ENCODE measurements around the gene TFEC. TPM values are rescaled to one million over a fixed set of nuclear protein-coding genes. Genes with fewer than 3 reads are reported as not detected.
A peak's percentile ranks its signal among the peaks of the same experiment; 100 is the strongest.
"Not testable (repeated sequence)": the region's sequence is repeated elsewhere in the genome, so short reads cannot be mapped to it uniquely, and the experiment has no call there.

The TFEC gene
- total and polyA plus RNA-seq, 4 donors: 1.0 to 12.4 (median 6.1) TPM

DNA sequence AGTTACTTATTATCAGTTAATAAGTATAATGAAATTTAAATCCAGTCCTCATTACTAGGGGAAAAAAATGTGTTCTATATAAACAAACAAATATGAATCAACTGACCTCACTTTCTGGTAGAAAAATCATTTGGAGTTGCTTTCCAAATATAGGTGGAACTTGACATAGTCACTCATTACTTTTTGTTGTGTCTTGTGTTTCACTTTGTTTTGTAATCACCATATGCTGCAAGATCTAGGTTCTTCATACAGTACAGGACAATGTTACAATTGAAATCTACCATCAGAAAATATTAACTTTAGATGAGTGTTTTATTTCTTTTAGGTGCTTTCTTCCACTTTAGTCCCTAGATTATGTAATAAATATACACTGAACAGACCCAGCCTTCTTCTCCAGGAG is 16.9 kb downstream of the TFEC start:
- Histone ChIP-seq H3K36me3 (ENCODE audit: control insufficient read depth in 1 of 2, insufficient read depth in 2 of 2, low read length in 1 of 2) (no peaks in the 10 kb centered on the region), H3K27ac (ENCODE audit: low read depth in 1 of 2, low read length in 2 of 2) (no peak overlapping the region), H3K27me3 (ENCODE audit: control insufficient read depth in 1 of 2, insufficient read depth in 2 of 2, low read length in 1 of 2) (no peaks in the 10 kb centered on the region), H3K9me3 (ENCODE audit: control insufficient read depth, low read length) (no peaks in the 10 kb centered on the region), H3K4me3 (ENCODE audit: low read length in 2 of 2) (no peak overlapping the region), H3K4me1 (ENCODE audit: control insufficient read depth in 1 of 2, insufficient read depth in 2 of 2, low read length in 2 of 2) (peaks cover 0 to 2% of the 10 kb centered on the region in 2 donors)
- intact Hi-C loops (cut with DNase I): no loop called here
- no peak for ATAC-seq (ENCODE audit: low FRiP score)
- DNase-seq: no peak

DNA sequence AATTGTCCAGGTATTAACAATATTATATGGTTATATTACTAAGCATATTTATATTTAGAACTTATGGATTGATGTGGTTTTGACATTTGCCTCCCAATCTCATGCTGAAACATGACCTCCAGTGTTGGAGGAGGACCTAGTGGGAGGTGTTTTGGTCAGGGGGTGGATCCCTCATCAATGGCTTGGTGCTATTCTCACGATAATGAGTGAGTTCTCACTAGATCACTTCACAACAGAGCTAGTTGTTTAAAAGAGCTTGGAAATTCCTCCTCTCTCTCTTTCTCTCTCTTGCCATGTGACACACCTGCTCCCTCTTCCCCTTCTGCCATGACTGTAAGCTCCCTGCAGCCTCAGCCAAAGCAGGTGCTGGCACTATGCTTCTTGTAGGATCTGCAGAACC is 19.0 kb downstream of the TFEC start:
- no peaks in the 10 kb centered on the region for H3K9me3 ChIP-seq (ENCODE audit: control insufficient read depth, low read length)
- no peak overlapping the region for H3K27ac ChIP-seq (ENCODE audit: low read depth in 1 of 2, low read length in 2 of 2)
- no peaks in the 10 kb centered on the region for H3K36me3 ChIP-seq (ENCODE audit: control insufficient read depth in 1 of 2, insufficient read depth in 2 of 2, low read length in 1 of 2)
- WGBS, 2 donors: 0% methylated on average over 1 of the region's 1 CpG
- DNase-seq: no peak
- peaks cover 0 to 2% of the 10 kb centered on the region in 2 donors for H3K4me1 ChIP-seq (ENCODE audit: control insufficient read depth in 1 of 2, insufficient read depth in 2 of 2, low read length in 2 of 2)
- intact Hi-C loops (cut with DNase I): no loop called here
- H3K4me3 ChIP-seq (ENCODE audit: low read length in 2 of 2): no peak overlapping the region
- H3K27me3 ChIP-seq (ENCODE audit: control insufficient read depth in 1 of 2, insufficient read depth in 2 of 2, low read length in 1 of 2): no peaks in the 10 kb centered on the region
- no peak for ATAC-seq (ENCODE audit: low FRiP score)

DNA sequence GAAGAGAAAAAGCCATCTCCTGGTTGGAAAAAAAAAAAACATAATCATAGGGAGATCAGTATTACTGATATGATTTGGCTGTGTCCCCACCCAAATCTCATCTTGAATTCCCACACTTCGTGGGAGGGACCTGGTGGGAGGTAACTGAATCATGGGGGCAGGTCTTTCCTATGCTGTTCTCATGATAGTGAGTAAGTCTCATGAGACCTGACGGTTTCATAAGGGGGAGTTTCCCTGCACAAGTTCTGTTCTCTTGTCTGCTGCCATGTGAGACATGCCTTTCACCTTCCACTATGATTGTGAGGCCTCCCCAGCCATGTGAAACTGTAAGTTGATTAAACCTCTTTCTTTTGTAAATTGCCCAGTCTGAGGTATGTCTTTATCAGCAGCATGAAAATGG is 25.8 kb downstream of the TFEC start:
- H3K36me3 ChIP-seq (ENCODE audit: control insufficient read depth in 1 of 2, insufficient read depth in 2 of 2, low read length in 1 of 2); DNase-seq; H3K9me3 ChIP-seq (ENCODE audit: control insufficient read depth, low read length); H3K27me3 ChIP-seq (ENCODE audit: control insufficient read depth in 1 of 2, insufficient read depth in 2 of 2, low read length in 1 of 2); intact Hi-C loops (cut with DNase I); H3K27ac ChIP-seq (ENCODE audit: low read depth in 1 of 2, low read length in 2 of 2); H3K4me3 ChIP-seq (ENCODE audit: low read length in 2 of 2); ATAC-seq (ENCODE audit: low FRiP score); H3K4me1 ChIP-seq (ENCODE audit: control insufficient read depth in 1 of 2, insufficient read depth in 2 of 2, low read length in 2 of 2): not testable (repeated sequence)
- WGBS, 2 donors: 60 to 69% methylated on average over 2 of the region's 2 CpGs

DNA sequence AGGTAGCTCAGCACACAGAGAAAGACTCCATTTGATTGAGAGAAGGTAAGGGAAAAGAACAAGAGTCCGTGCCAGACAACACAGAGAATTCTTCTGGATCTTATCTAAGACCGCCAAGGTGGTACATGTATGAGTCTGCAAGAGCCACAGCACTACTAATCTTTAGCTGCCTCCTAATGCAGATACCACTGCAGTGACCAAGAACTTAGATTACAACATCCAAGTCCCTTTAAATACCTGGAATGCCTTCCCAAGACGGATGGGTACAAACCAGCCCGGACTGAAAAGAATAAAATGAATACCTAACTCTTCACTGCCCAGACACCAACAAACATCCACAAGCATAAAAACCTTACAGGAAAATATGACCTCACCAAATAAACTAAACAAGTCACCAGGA is 33.3 kb downstream of the TFEC start:
- H3K27me3 ChIP-seq (ENCODE audit: control insufficient read depth in 1 of 2, insufficient read depth in 2 of 2, low read length in 1 of 2): no peaks in the 10 kb centered on the region
- no peaks in the 10 kb centered on the region for H3K4me1 ChIP-seq (ENCODE audit: control insufficient read depth in 1 of 2, insufficient read depth in 2 of 2, low read length in 2 of 2)
- H3K27ac ChIP-seq (ENCODE audit: low read depth in 1 of 2, low read length in 2 of 2): no peak overlapping the region
- no peak overlapping the region for H3K4me3 ChIP-seq (ENCODE audit: low read length in 2 of 2)
- H3K36me3 ChIP-seq (ENCODE audit: control insufficient read depth in 1 of 2, insufficient read depth in 2 of 2, low read length in 1 of 2): no peaks in the 10 kb centered on the region
- 63 to 70% methylated on average over 4 of the region's 4 CpGs for WGBS, 2 donors
- DNase-seq (no peak), ATAC-seq (ENCODE audit: low FRiP score) (no peak)
- intact Hi-C loops (cut with DNase I): no loop called here
- H3K9me3 ChIP-seq (ENCODE audit: control insufficient read depth, low read length): peaks cover 2% of the 10 kb centered on the region

DNA sequence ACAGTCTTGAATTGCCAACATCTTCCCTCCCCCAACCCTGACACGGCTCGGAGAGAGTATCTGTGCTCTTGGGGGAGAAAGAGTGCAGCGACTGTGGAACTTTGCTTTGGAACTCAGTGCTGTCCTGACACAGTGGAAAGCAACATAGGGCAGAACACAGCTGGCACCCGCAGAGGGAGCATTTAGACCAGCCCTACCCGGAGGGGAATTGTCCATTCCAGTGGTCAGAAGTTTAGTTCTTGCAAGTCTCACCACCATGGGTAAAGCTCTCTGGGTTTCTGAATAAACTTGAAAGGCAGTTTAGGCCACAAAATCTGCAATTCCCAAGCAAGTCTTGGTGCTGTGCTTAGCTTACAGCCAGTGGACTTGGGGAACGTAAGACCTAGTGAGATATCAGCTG is 34.9 kb downstream of the TFEC start:
- peaks cover 2% of the 10 kb centered on the region for H3K9me3 ChIP-seq (ENCODE audit: control insufficient read depth, low read length)
- H3K4me1 ChIP-seq (ENCODE audit: control insufficient read depth in 1 of 2, insufficient read depth in 2 of 2, low read length in 2 of 2): no peaks in the 10 kb centered on the region
- 90 to 91% methylated on average over 6 of the region's 6 CpGs for WGBS, 2 donors
- intact Hi-C loops (cut with DNase I): no loop called here
- no peak for DNase-seq
- no peak overlapping the region for H3K4me3 ChIP-seq (ENCODE audit: low read length in 2 of 2)
- H3K27me3 ChIP-seq (ENCODE audit: control insufficient read depth in 1 of 2, insufficient read depth in 2 of 2, low read length in 1 of 2): no peaks in the 10 kb centered on the region
- no peaks in the 10 kb centered on the region for H3K36me3 ChIP-seq (ENCODE audit: control insufficient read depth in 1 of 2, insufficient read depth in 2 of 2, low read length in 1 of 2)
- H3K27ac ChIP-seq (ENCODE audit: low read depth in 1 of 2, low read length in 2 of 2): no peak overlapping the region
- ATAC-seq (ENCODE audit: low FRiP score): peak; percentile 22

DNA sequence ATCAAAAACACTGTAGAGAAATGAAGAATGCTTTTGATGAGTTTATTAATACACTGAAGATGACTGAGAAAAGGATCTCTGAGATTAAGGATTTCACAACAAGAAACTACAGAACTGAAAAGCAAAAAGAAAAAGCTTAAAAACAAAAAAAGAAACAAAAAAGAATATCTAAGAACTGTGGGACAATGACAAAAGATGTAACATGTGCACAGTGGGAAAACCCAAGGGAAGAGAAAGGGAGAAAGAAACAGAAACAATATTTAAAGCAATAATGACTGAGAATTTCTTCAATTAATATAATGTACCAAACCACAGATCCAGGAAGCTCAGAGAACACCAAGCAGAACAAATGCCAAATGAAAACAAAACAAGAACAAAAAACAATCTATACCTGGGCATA is 42.2 kb downstream of the TFEC start:
- H3K27ac ChIP-seq (ENCODE audit: low read depth in 1 of 2, low read length in 2 of 2): no peak overlapping the region
- H3K9me3 ChIP-seq (ENCODE audit: control insufficient read depth, low read length): no peaks in the 10 kb centered on the region
- H3K36me3 ChIP-seq (ENCODE audit: control insufficient read depth in 1 of 2, insufficient read depth in 2 of 2, low read length in 1 of 2): no peaks in the 10 kb centered on the region
- intact Hi-C loops (cut with DNase I): no loop called here
- H3K27me3 ChIP-seq (ENCODE audit: control insufficient read depth in 1 of 2, insufficient read depth in 2 of 2, low read length in 1 of 2): no peaks in the 10 kb centered on the region
- ATAC-seq (ENCODE audit: low FRiP score): no peak
- DNase-seq: no peak
- no peaks in the 10 kb centered on the region for H3K4me1 ChIP-seq (ENCODE audit: control insufficient read depth in 1 of 2, insufficient read depth in 2 of 2, low read length in 2 of 2)
- H3K4me3 ChIP-seq (ENCODE audit: low read length in 2 of 2): no peak overlapping the region

DNA sequence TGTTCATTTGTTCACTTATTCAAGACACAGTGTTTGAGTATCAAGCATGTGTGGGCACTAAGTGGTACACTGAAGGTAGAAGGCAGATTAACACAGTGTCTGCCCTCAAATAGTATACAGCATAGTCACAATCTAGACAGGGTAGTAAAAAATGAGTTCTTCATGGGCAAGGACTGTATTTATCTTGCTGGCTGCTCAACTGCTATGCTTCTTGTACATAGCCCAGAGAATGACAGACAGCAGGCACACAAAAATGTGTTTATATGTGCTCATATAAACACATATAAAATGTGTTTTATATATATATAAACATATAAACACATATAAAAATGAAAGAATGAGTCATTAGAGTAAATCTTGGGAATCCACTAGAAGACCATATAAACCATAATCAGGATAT is 43.1 kb downstream of the TFEC start:
- no peaks in the 10 kb centered on the region for H3K36me3 ChIP-seq (ENCODE audit: control insufficient read depth in 1 of 2, insufficient read depth in 2 of 2, low read length in 1 of 2)

DNA sequence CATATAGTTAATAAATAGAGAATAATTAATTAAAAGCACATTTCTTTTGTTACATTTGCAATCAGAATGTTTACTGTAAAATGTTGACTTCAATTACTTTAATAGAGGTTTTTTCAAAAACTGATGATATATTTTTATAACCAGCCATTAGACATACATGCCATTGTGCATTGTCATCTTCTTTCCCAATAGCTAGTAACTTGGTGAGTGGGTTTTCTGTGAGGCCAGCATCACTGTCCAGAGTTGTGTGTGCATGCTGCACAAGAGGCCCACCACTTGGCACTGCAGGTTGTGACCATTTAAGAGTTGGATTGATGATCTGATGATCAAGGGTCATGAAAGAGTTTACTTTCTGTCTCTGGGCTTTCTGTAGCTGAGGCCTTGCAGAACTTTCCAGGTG is 46.5 kb downstream of the TFEC start:
- H3K27me3 ChIP-seq (ENCODE audit: control insufficient read depth in 1 of 2, insufficient read depth in 2 of 2, low read length in 1 of 2): no peaks in the 10 kb centered on the region
- ATAC-seq (ENCODE audit: low FRiP score) (no peak), DNase-seq (no peak)
- H3K27ac ChIP-seq (ENCODE audit: low read depth in 1 of 2, low read length in 2 of 2): no peak overlapping the region
- H3K9me3 ChIP-seq (ENCODE audit: control insufficient read depth, low read length): no peaks in the 10 kb centered on the region
- no peak overlapping the region for H3K4me3 ChIP-seq (ENCODE audit: low read length in 2 of 2)
- H3K36me3 ChIP-seq (ENCODE audit: control insufficient read depth in 1 of 2, insufficient read depth in 2 of 2, low read length in 1 of 2): no peaks in the 10 kb centered on the region
- intact Hi-C loops (cut with DNase I): no loop called here
- no peaks in the 10 kb centered on the region for H3K4me1 ChIP-seq (ENCODE audit: control insufficient read depth in 1 of 2, insufficient read depth in 2 of 2, low read length in 2 of 2)

More for the DNA sequence above, 43.1 kb downstream of the TFEC start:
- H3K9me3 ChIP-seq (ENCODE audit: control insufficient read depth, low read length): no peaks in the 10 kb centered on the region
- no peak overlapping the region for H3K4me3 ChIP-seq (ENCODE audit: low read length in 2 of 2)
- ATAC-seq (ENCODE audit: low FRiP score) (no peak), DNase-seq (no peak)
- H3K27me3 ChIP-seq (ENCODE audit: control insufficient read depth in 1 of 2, insufficient read depth in 2 of 2, low read length in 1 of 2): no peaks in the 10 kb centered on the region
- no peaks in the 10 kb centered on the region for H3K4me1 ChIP-seq (ENCODE audit: control insufficient read depth in 1 of 2, insufficient read depth in 2 of 2, low read length in 2 of 2)
- H3K27ac ChIP-seq (ENCODE audit: low read depth in 1 of 2, low read length in 2 of 2): no peak overlapping the region
- intact Hi-C loops (cut with DNase I): no loop called here

DNA sequence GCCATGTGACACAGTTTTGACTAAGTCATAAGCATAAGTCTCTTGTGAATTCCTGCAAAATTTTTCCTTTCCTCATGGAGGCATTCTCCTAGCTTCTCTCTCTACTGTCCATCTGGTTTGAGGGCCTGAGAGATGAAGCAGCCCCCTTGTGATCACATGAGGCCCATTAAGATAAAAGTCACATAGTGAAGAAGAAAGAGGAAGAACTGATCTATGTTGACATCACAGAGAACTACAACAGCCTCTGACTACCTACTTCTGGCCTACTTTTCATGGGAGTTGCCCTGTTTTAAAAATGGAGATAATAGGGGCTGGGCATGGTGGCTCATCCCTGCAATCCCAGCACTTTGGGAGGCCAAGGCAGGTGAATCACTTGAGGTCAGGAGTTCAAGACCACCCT is 50.4 kb downstream of the TFEC start:
- intact Hi-C loops (cut with DNase I): no loop called here
- Histone ChIP-seq H3K4me3 (ENCODE audit: low read length in 2 of 2) (no peak overlapping the region), H3K27ac (ENCODE audit: low read depth in 1 of 2, low read length in 2 of 2) (no peak overlapping the region), H3K4me1 (ENCODE audit: control insufficient read depth in 1 of 2, insufficient read depth in 2 of 2, low read length in 2 of 2) (no peaks in the 10 kb centered on the region), H3K9me3 (ENCODE audit: control insufficient read depth, low read length) (no peaks in the 10 kb centered on the region), H3K36me3 (ENCODE audit: control insufficient read depth in 1 of 2, insufficient read depth in 2 of 2, low read length in 1 of 2) (no peaks in the 10 kb centered on the region), H3K27me3 (ENCODE audit: control insufficient read depth in 1 of 2, insufficient read depth in 2 of 2, low read length in 1 of 2) (no peaks in the 10 kb centered on the region)
- ATAC-seq (ENCODE audit: low FRiP score) (no peak), DNase-seq (no peak)

DNA sequence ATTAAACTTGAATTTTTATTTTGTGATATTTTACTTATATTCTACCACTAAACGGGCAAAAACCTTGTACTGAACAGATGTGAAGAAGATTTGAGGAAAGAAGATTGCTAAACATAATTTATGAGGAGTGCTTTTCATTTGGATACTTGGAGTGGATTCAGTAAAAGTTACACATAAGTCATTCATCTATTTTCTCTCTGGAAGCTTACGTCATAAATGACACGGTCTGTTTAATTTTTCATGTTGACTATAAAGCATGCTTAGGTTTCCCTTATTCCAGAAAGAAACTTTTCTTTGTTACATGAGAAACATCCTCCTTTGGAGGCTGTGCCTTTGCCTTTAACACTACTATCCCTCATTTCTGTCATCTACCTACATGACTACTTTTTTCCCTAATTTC is 53.9 kb downstream of the TFEC start:
- Histone ChIP-seq H3K4me1 (ENCODE audit: control insufficient read depth in 1 of 2, insufficient read depth in 2 of 2, low read length in 2 of 2) (no peaks in the 10 kb centered on the region), H3K9me3 (ENCODE audit: control insufficient read depth, low read length) (no peaks in the 10 kb centered on the region), H3K27ac (ENCODE audit: low read depth in 1 of 2, low read length in 2 of 2) (no peak overlapping the region), H3K4me3 (ENCODE audit: low read length in 2 of 2) (no peak overlapping the region), H3K36me3 (ENCODE audit: control insufficient read depth in 1 of 2, insufficient read depth in 2 of 2, low read length in 1 of 2) (no peaks in the 10 kb centered on the region), H3K27me3 (ENCODE audit: control insufficient read depth in 1 of 2, insufficient read depth in 2 of 2, low read length in 1 of 2) (no peaks in the 10 kb centered on the region)
- DNase-seq (no peak), ATAC-seq (ENCODE audit: low FRiP score) (no peak)
- WGBS, 2 donors: 41 to 44% methylated on average over 3 of the region's 3 CpGs
- intact Hi-C loops (cut with DNase I): no loop called here
